Neutrophil (primary cell): ENCODE measurements around the gene UBE2L3.

ENCODE experiments used
- H3K27ac ChIP-seq: fragments of 200-600 bp; sonication (generic); 2 replicates; pipeline ENCODE4 v1.5.1; 2016; ENCODE audit warnings: mild to moderate bottlenecking, moderate library complexity
- H3K27me3 ChIP-seq: fragments of 200-600 bp; sonication (generic); 2 replicates; pipeline ENCODE4 v1.6.0; 2016; ENCODE audit warnings: mild to moderate bottlenecking
- H3K36me3 ChIP-seq: fragments of 200-600 bp; sonication (generic); 2 replicates; pipeline ENCODE4 v1.5.1; 2017
- H3K4me1 ChIP-seq, 2 experiments: fragments of 200-600 bp in 1 of 2; sonication (generic) in 1 of 2; 1 replicate in 1 of 2; 2 replicates in 1 of 2; pipeline versions ENCODE4 v1.5.1 to v1.6.1; 2013 to 2016; ENCODE audit warnings: low read depth in 1 of 2, low read length in 1 of 2, mild to moderate bottlenecking in 1 of 2, moderate library complexity in 1 of 2; ENCODE audit not compliant: control insufficient read depth in 1 of 2, insufficient read depth in 1 of 2
- H3K4me3 ChIP-seq, 2 experiments: fragments of 200-600 bp in 1 of 2; sonication (generic) in 1 of 2; 1 replicate in 1 of 2; 2 replicates in 1 of 2; pipeline ENCODE4 v1.5.1; 2013 to 2016; ENCODE audit warnings: low read depth in 1 of 2, low read length in 1 of 2, mild to moderate bottlenecking in 1 of 2, moderate library complexity in 1 of 2
- H3K9me3 ChIP-seq: fragments of 200-600 bp; sonication (generic); 2 replicates; pipeline ENCODE4 v1.5.1; 2016
- CTCF ChIP-seq: fragments of 200-600 bp; sonication (generic); IDR thresholded peaks from 2 replicates; pipeline ENCODE4 v1.5.1; 2016; ENCODE audit warnings: antibody characterized with exemption

Gene UBE2L3

GRCh38 chr22:21663738-21664137, 96.2 kb downstream of the UBE2L3 start:
- Histone ChIP-seq H3K27me3 (no peaks in the 10 kb centered on the region), H3K4me1 (peaks cover 11 to 12% of the 10 kb centered on the region in 2 experiments), H3K4me3 (no peak overlapping the region), H3K27ac (no peak overlapping the region), H3K36me3 (no peaks in the 10 kb centered on the region), H3K9me3 (no peaks in the 10 kb centered on the region)
- no peak for TF ChIP-seq CTCF

DNA sequence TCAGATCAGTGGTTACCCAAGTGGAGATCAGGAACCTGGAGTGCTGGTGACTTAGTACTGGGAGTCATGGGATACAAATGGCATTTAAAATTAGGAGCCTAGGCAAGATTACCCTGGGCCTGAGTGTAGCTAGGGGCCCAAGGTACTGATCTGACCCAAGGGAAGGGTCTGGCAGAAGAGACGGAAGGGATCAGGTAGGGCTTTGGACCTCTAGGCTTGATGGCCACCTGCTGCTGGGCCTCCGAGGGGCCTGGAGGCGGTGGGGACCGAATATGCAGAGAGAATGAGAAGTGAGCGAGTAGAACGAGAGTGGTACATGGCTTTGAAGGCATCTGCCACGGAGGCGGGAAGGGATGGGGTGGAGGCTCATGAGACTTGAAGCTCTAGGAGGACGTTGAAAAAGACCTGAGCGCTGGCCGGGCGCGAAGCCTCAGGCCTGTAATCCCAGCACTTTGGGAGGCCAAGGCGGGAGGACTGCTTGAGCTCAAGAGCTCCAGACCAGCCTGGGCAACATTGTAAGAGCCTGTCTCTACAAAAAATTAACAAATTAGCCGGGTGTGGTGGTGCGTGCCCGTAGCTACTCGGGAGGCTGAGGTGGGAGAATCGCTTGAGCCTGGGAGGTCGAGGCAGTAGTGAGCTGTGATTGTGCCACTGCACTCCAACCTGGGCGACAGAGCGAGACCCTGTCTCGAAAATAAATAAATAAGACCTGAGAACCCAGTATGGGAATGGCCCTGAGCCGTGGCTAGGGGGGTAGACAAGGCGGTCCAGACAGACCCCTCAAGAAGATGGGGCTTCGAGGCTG, 97.7 kb downstream of the UBE2L3 start:
- H3K27ac ChIP-seq, result peak overlapping the region; percentile 95
- no peak for TF ChIP-seq CTCF
- H3K36me3 ChIP-seq, result no peaks in the 10 kb centered on the region
- peaks cover 11 to 12% of the 10 kb centered on the region in 2 experiments for H3K4me1 ChIP-seq
- H3K27me3 ChIP-seq, result no peaks in the 10 kb centered on the region
- H3K4me3 ChIP-seq, result peak overlapping the region; percentile 83 to 94
- no peaks in the 10 kb centered on the region for H3K9me3 ChIP-seq

- no peak for TF ChIP-seq CTCF
- H3K4me3 ChIP-seq, result peak overlapping the region; percentile 83 to 94
- H3K36me3 ChIP-seq, result peaks cover 15% of the 10 kb centered on the region
- no peaks in the 10 kb centered on the region for H3K27me3 ChIP-seq
- no peaks in the 10 kb centered on the region for H3K9me3 ChIP-seq
- H3K4me1 ChIP-seq, result peaks cover 11 to 12% of the 10 kb centered on the region in 2 experiments
- H3K27ac ChIP-seq, result peak overlapping the region; percentile 95
These were observed 99.3 kb downstream of the UBE2L3 start for GRCh38 chr22:21666786-21667185.

DNA sequence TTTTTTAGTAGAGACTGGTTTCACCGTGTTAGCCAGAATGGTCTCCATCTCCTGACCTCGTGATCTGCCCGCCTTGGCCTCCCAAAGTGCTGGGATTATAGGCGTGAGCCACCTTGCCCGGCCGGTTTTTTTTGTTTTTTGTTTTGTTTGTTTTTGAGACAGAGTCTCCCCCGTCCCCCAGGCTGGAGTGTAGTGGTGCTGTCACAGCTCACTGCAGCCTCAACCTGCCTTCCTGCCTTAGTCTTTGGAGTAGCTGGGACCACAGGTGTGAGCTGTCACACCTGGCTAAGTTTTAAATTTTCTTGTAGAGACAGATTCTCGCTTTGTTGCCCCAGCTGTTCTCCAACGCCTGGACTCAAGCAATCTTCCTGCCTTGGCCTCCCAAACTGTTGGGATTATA, 101.5 kb downstream of the UBE2L3 start:
- Histone ChIP-seq H3K4me1 (peaks cover 11 to 15% of the 10 kb centered on the region in 2 experiments), H3K27ac (no peak overlapping the region)
- TF ChIP-seq CTCF, result no peak

GRCh38 chr22:21672107-21672629, 104.7 kb downstream of the UBE2L3 start:
- peaks cover 0 to 4% of the 10 kb centered on the region in 2 experiments for H3K4me1 ChIP-seq
- no peaks in the 10 kb centered on the region for H3K9me3 ChIP-seq
- no peak for TF ChIP-seq CTCF
- H3K36me3 ChIP-seq, result peaks cover 63% of the 10 kb centered on the region
- no peak overlapping the region for H3K27ac ChIP-seq
- H3K27me3 ChIP-seq, result no peaks in the 10 kb centered on the region
- H3K4me3 ChIP-seq, result no peak overlapping the region

More for the DNA sequence above, 101.5 kb downstream of the UBE2L3 start:
- H3K9me3 ChIP-seq, result no peaks in the 10 kb centered on the region
- H3K27me3 ChIP-seq, result no peaks in the 10 kb centered on the region
- peaks cover 37% of the 10 kb centered on the region for H3K36me3 ChIP-seq
- H3K4me3 ChIP-seq, result no peak overlapping the region
